Measurements from ENCODE around the gene RBM45. TPM values are rescaled to one million over a fixed set of nuclear protein-coding genes. Genes with fewer than 3 reads are reported as not detected.
"Not testable (repeated sequence)": the region's sequence is repeated elsewhere in the genome, so short reads cannot be mapped to it uniquely, and the experiment has no call there.

Gene RBM45
- polyA plus RNA-seq, 12 donors, result 8.2 to 19.3 (median 12.0) TPM; not detected in 1

- not testable (repeated sequence) for DNase-seq
Observed at GRCh38 chr2:178153878-178154277, 41.6 kb downstream of the RBM45 start.

GRCh38 chr2:178155524-178155923, 43.3 kb downstream of the RBM45 start:
- no peak for DNase-seq

GRCh38 chr2:178157574-178157973, 45.3 kb downstream of the RBM45 start:
- DNase-seq, result no peak

- DNase-seq, result no peak
Observed at GRCh38 chr2:178159966-178160365, 47.7 kb downstream of the RBM45 start.

GRCh38 chr2:178160601-178161000, 48.4 kb downstream of the RBM45 start:
- DNase-seq, result no peak

GRCh38 chr2:178163395-178163794, 51.2 kb downstream of the RBM45 start:
- no peak for DNase-seq

GRCh38 chr2:178163911-178164310, 51.7 kb downstream of the RBM45 start:
- no peak for DNase-seq

GRCh38 chr2:178173657-178174056, 61.4 kb downstream of the RBM45 start:
- no peak for DNase-seq

- no peak for DNase-seq
Observed at GRCh38 chr2:178177066-178177679, 64.9 kb downstream of the RBM45 start.

Other genes with a start within 250 kb of the RBM45 start
- 1 to 10 TPM in 4 of 12 donors, under 1 TPM in 6, not detected in 2; 0.33 to 2.0 (median 0.78) TPM for gene PDE11A, start 39.7 kb upstream of the RBM45 start, polyA plus RNA-seq (ENCODE audit: insufficient read length in 12 of 12)
- gene OSBPL6, start 82.1 kb downstream of the RBM45 start, polyA plus RNA-seq (ENCODE audit: insufficient read length in 12 of 12), result 1 to 10 TPM in 11 of 12 donors, not detected in 1; 2.2 to 9.8 (median 7.6) TPM